WI38 (cell line): ENCODE measurements around the gene COMMD10.

Source experiments
- H3K4me3 ChIP-seq: 2 replicates; pipeline ENCODE4 v1.5.1; 2011; ENCODE audit warnings: low read depth, mild to moderate bottlenecking, control low read depth, low read length
- CTCF ChIP-seq: IDR thresholded peaks from 2 replicates; pipeline ENCODE4 v1.5.1; 2012; ENCODE audit warnings: low read depth, mild to moderate bottlenecking, control low read depth, low read length

The COMMD10 gene

GRCh38 chr5:116299746-116300640 is 215.2 kb downstream of the COMMD10 start:
- TF ChIP-seq CTCF, result no peak
- H3K4me3 ChIP-seq, result no peak overlapping the region

- no peak overlapping the region for H3K4me3 ChIP-seq
- no peak for TF ChIP-seq CTCF
These were observed 216.3 kb downstream of the COMMD10 start for GRCh38 chr5:116301110-116301509.

GRCh38 chr5:116303340-116303739 is 218.5 kb downstream of the COMMD10 start:
- no peak overlapping the region for H3K4me3 ChIP-seq
- no peak for TF ChIP-seq CTCF

- TF ChIP-seq CTCF, result no peak
- H3K4me3 ChIP-seq, result no peak overlapping the region
These were observed 219.0 kb downstream of the COMMD10 start for GRCh38 chr5:116303810-116304209.

GRCh38 chr5:116305899-116306298 is 221.1 kb downstream of the COMMD10 start:
- no peak for TF ChIP-seq CTCF
- H3K4me3 ChIP-seq, result no peak overlapping the region

- no peak for TF ChIP-seq CTCF
- no peak overlapping the region for H3K4me3 ChIP-seq
These were observed 222.0 kb downstream of the COMMD10 start for GRCh38 chr5:116306846-116307245.

GRCh38 chr5:116308391-116308790 is 223.6 kb downstream of the COMMD10 start:
- no peak overlapping the region for H3K4me3 ChIP-seq
- no peak for TF ChIP-seq CTCF
